ENCODE results near the gene SLC27A4. TPM values are rescaled to one million over a fixed set of nuclear protein-coding genes. Genes with fewer than 3 reads are reported as not detected.

SLC27A4 gene
- total RNA-seq, 1 experiment from 2014 or later: 68.4 TPM

Other genes starting within 250 kb of the SLC27A4 start
- 182 and 203 TPM in 2 replicates for gene PTGES2, start 212.8 kb upstream of the SLC27A4 start, total RNA-seq (2014; rRNA removed; shearing (Covaris generic))
- gene LCN2, start 191.1 kb upstream of the SLC27A4 start, total RNA-seq (2014; rRNA removed; shearing (Covaris generic)): not detected in 2 replicates
- gene BBLN, start 180.3 kb upstream of the SLC27A4 start, total RNA-seq (2014; rRNA removed; shearing (Covaris generic)): 79.8 and 119 TPM in 2 replicates
- gene CIZ1, start 149.0 kb upstream of the SLC27A4 start, total RNA-seq (2014; rRNA removed; shearing (Covaris generic)): 54.7 and 82.9 TPM in 2 replicates
- 12.9 and 18.9 TPM in 2 replicates for gene DNM1, start 137.1 kb upstream of the SLC27A4 start, total RNA-seq (2014; rRNA removed; shearing (Covaris generic))
- 38.3 and 40.7 TPM in 2 replicates for gene GOLGA2, start 64.5 kb upstream of the SLC27A4 start, total RNA-seq (2014; rRNA removed; shearing (Covaris generic))
- gene SWI5, start 64.3 kb upstream of the SLC27A4 start, total RNA-seq (2014; rRNA removed; shearing (Covaris generic)): 51.9 and 52.7 TPM in 2 replicates
- gene TRUB2, start 18.1 kb upstream of the SLC27A4 start, total RNA-seq (2014; rRNA removed; shearing (Covaris generic)): 86.2 and 88.7 TPM in 2 replicates
- gene COQ4, start 17.7 kb upstream of the SLC27A4 start, total RNA-seq (2014; rRNA removed; shearing (Covaris generic)): 68.9 and 77.9 TPM in 2 replicates
- gene URM1, start 30.8 kb downstream of the SLC27A4 start, total RNA-seq (2014; rRNA removed; shearing (Covaris generic)): 110 and 136 TPM in 2 replicates
- 60.9 and 65.5 TPM in 2 replicates for gene CERCAM, start 80.3 kb downstream of the SLC27A4 start, total RNA-seq (2014; rRNA removed; shearing (Covaris generic))
- gene ODF2, start 115.5 kb downstream of the SLC27A4 start, total RNA-seq (2014; rRNA removed; shearing (Covaris generic)): 37.1 and 39.8 TPM in 2 replicates
- 39.0 and 45.0 TPM in 2 replicates for gene GLE1, start 164.2 kb downstream of the SLC27A4 start, total RNA-seq (2014; rRNA removed; shearing (Covaris generic))
- gene SPTAN1, start 212.1 kb downstream of the SLC27A4 start, total RNA-seq (2014; rRNA removed; shearing (Covaris generic)): 177 and 204 TPM in 2 replicates

All from HT1080 (cell line).